Breast epithelium (tissue), 3 donors: ENCODE results near the gene TCF3.

Experiments
- CTCF ChIP-seq, 3 donors: fragments of 450-650 bp; IDR thresholded peaks; one replicate each; pipeline ENCODE4 v1.5.1; 2016 to 2017; ENCODE audit warnings: antibody characterized with exemption in 3 of 3, mild to moderate bottlenecking in 3 of 3, moderate library complexity in 3 of 3
- POLR2A ChIP-seq: fragments of 450-650 bp; IDR thresholded peaks from one replicate; pipeline ENCODE4 v1.6.1; 2016; ENCODE audit warnings: antibody characterized with exemption, mild to moderate bottlenecking, moderate library complexity

GRCh38 chr19:1632462-1633268 is 19.8 kb downstream of the TCF3 start:
- TF ChIP-seq POLR2A (no peak), CTCF (IDR thresholded peaks at IDR 0.05) (no peak)
